ENCODE measurements around the gene PIK3CD. TPM values are rescaled to one million over a fixed set of nuclear protein-coding genes. Genes with fewer than 3 reads are reported as not detected.

PIK3CD gene
- total and polyA plus RNA-seq, 2 experiments from 2014 or later, result 6.6 to 32.1 TPM

- ATAC-seq (no peak), DNase-seq (ENCODE audit: low spot score) (no peak)
- Histone ChIP-seq H2AFZ (no peak overlapping the region), H3K27ac (ENCODE audit: low read depth) (no peak overlapping the region), H3K4me1 (ENCODE audit: insufficient read depth) (no peaks in the 10 kb centered on the region), H3F3A (replicated peaks; ENCODE audit: low read depth) (peaks cover 11% of the 10 kb centered on the region), H3K9me2 (ENCODE audit: insufficient read depth) (no peaks in the 10 kb centered on the region), H3K4me3 (no peak overlapping the region), H3K27me3 (ENCODE audit: insufficient read depth) (no peaks in the 10 kb centered on the region), H3K36me3 (ENCODE audit: insufficient read depth) (peaks cover 3% of the 10 kb centered on the region; the same call in 1 of the 2 replicates), H3K79me2 (replicated peaks; ENCODE audit: insufficient read depth) (no peaks in the 10 kb centered on the region), H4K20me1 (replicated peaks; ENCODE audit: insufficient read depth) (no peaks in the 10 kb centered on the region), H3K4me2 (no peak overlapping the region)
- Mint-ChIP-seq H3K27ac (no peak overlapping the region), H3K36me3 (ENCODE audit: low read depth) (peaks cover 42% of the 10 kb centered on the region), H3K9me3 (peaks cover 10% of the 10 kb centered on the region; the same call in 2 of the 3 replicates), H3K4me1 (peaks cover 2% of the 10 kb centered on the region; the same call in 1 of the 3 replicates), H3K4me3 (no peak overlapping the region; the same call in 2 of the 3 replicates), H3K27me3 (ENCODE audit: insufficient read depth, low read depth, poor library complexity) (peaks cover 15% of the 10 kb centered on the region)
- TF ChIP-seq EZH2phosphoT487 (IDR thresholded peaks at IDR 0.05; ENCODE audit: unreplicated experiment) (no peak), ZNF331 (CRISPR knock-in tag; IDR thresholded peaks at IDR 0.05; ENCODE audit: low read depth) (peak; percentile 95)
Observed at GRCh38 chr1:9723068-9723805, 71.7 kb downstream of the PIK3CD start.

- peaks cover 2% of the 10 kb centered on the region; the same call in 1 of the 3 replicates for H3K4me1 Mint-ChIP-seq
- H3K27me3 Mint-ChIP-seq (ENCODE audit: insufficient read depth, low read depth, poor library complexity), result peaks cover 13% of the 10 kb centered on the region
- Histone ChIP-seq H3K36me3 (ENCODE audit: insufficient read depth) (peaks cover 3% of the 10 kb centered on the region; the same call in 1 of the 2 replicates), H3K9me2 (ENCODE audit: insufficient read depth) (no peaks in the 10 kb centered on the region), H3K79me2 (replicated peaks; ENCODE audit: insufficient read depth) (no peaks in the 10 kb centered on the region), H3K4me3 (no peak overlapping the region), H4K20me1 (replicated peaks; ENCODE audit: insufficient read depth) (no peaks in the 10 kb centered on the region), H3K27ac (ENCODE audit: low read depth) (no peak overlapping the region), H3F3A (replicated peaks; ENCODE audit: low read depth) (peaks cover 11% of the 10 kb centered on the region), H3K27me3 (ENCODE audit: insufficient read depth) (no peaks in the 10 kb centered on the region), H3K4me2 (no peak overlapping the region), H3K4me1 (ENCODE audit: insufficient read depth) (no peaks in the 10 kb centered on the region), H2AFZ (no peak overlapping the region)
- DNase-seq (ENCODE audit: low spot score), result no peak
- no peak overlapping the region for H3K27ac Mint-ChIP-seq
- no peak overlapping the region; the same call in 2 of the 3 replicates for H3K4me3 Mint-ChIP-seq
- TF ChIP-seq CTCF (conservative IDR thresholded peaks at IDR 0.05; ENCODE audit: low read depth in 2 of 2) (no peak), ZNF331 (CRISPR knock-in tag; IDR thresholded peaks at IDR 0.05; ENCODE audit: low read depth) (no peak), JUNB (IDR thresholded peaks at IDR 0.05; ENCODE audit: unreplicated experiment) (no peak), NANOG (IDR thresholded peaks at IDR 0.05; ENCODE audit: borderline replicate concordance) (no peak), STAT1 (IDR thresholded peaks at IDR 0.05; ENCODE audit: unreplicated experiment) (no peak)
- peaks cover 10% of the 10 kb centered on the region; the same call in 2 of the 3 replicates for H3K9me3 Mint-ChIP-seq
- ATAC-seq, result no peak
- H3K36me3 Mint-ChIP-seq (ENCODE audit: low read depth), result peaks cover 48% of the 10 kb centered on the region
Observed at GRCh38 chr1:9723926-9724325, 72.4 kb downstream of the PIK3CD start.
